Right lobe of liver (tissue), 4 donors: ENCODE data around the gene AFF2.

Source experiments
- POLR2A ChIP-seq: fragments of 450-650 bp; IDR thresholded peaks from one replicate; pipeline ENCODE4 v1.6.1; 2017; ENCODE audit warnings: antibody characterized with exemption, mild to moderate bottlenecking
- TF ChIP-seq, protein P1 (sequence below), 4 donors: fragments of 200-600 bp in 3 of 4; fragments of 450-650 bp in 1 of 4; IDR thresholded peaks; one replicate each; pipeline versions ENCODE4 v1.5.1 to v1.8.0; 2016 to 2022; ENCODE audit warnings: antibody characterized with exemption in 4 of 4, mild to moderate bottlenecking in 2 of 4
- donor health status: DM: no; HTN: no; CAD: no.
- donor health status: DM: no; HTN: no; CAD: no.
- donor health status: DM: no; HTN: yes; CAD: no.

DNA sequence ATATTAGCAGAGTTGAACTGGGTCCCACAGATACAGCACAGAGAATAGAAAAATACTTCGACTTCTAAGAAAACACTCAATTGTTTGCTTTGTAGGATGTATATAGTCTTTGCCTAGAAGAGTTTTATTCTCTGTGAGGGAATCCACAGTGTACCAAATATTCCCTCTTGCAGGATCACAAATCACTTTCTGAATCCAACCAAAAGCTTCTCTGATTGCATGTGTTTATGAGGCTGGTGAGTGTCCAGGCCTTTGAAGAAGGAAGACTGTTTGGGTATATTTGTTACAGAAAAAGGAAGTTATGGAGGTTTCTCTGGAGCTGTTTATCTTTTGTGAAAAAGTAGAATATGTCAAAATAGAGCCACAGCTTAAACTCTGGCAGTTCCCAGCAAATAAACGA, 423.2 kb downstream of the AFF2 start:
- TF ChIP-seq, protein P1, sequence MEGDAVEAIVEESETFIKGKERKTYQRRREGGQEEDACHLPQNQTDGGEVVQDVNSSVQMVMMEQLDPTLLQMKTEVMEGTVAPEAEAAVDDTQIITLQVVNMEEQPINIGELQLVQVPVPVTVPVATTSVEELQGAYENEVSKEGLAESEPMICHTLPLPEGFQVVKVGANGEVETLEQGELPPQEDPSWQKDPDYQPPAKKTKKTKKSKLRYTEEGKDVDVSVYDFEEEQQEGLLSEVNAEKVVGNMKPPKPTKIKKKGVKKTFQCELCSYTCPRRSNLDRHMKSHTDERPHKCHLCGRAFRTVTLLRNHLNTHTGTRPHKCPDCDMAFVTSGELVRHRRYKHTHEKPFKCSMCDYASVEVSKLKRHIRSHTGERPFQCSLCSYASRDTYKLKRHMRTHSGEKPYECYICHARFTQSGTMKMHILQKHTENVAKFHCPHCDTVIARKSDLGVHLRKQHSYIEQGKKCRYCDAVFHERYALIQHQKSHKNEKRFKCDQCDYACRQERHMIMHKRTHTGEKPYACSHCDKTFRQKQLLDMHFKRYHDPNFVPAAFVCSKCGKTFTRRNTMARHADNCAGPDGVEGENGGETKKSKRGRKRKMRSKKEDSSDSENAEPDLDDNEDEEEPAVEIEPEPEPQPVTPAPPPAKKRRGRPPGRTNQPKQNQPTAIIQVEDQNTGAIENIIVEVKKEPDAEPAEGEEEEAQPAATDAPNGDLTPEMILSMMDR (IDR thresholded peaks at IDR 0.05), result no peak
- TF ChIP-seq POLR2A, result no peak
